ENCODE measurements around the gene C22orf15.

C22orf15 gene

DNA sequence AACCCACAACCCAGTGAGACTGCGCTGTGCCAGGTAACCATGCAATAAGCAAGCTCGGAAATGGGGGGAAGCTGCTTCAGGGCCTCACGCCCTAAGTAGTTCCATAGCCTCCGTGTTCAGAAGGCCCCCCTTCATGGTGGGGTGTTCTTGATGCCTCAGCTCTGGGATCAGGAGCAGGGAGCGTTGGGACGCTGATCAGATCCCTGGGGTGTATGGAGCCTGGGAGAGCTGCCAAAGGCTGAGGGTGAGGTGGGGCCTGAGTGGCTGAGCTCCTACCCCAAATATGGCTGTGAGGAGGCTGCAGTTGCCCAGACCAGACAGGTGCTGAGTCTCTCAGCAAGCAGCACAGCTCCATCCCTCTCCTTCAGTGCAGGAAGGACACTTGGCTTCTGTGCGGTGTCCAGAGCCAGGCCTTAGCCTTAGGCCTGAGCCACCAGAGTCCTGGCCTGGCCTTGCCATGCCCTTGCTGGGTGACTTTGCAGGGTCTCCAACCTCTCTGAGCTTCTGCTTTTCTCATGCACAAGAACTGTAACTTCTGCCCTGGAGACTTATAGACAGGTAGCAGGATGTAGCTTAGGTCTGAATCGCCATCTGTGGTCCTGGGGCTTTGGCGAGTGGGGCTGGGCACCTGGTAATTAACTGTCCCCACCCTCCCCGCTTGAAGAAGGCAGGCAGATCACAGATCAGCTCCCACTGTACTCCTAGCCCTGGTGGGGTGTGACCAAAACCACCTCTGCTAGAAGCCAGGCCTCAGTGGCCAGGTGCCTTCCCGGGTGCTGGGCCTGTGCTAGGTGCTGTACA is 15.2 kb downstream of the C22orf15 start:
- no peak overlapping the region for H3K4me3 ChIP-seq (ENCODE audit: low read depth, low read length)
- in situ Hi-C loops (cut with HindIII; ENCODE audit: low sequenced_read_pairs) = no loop called here
- no peak for DNase-seq (ENCODE audit: low read depth, low spot score)
- TF ChIP-seq, protein P1, sequence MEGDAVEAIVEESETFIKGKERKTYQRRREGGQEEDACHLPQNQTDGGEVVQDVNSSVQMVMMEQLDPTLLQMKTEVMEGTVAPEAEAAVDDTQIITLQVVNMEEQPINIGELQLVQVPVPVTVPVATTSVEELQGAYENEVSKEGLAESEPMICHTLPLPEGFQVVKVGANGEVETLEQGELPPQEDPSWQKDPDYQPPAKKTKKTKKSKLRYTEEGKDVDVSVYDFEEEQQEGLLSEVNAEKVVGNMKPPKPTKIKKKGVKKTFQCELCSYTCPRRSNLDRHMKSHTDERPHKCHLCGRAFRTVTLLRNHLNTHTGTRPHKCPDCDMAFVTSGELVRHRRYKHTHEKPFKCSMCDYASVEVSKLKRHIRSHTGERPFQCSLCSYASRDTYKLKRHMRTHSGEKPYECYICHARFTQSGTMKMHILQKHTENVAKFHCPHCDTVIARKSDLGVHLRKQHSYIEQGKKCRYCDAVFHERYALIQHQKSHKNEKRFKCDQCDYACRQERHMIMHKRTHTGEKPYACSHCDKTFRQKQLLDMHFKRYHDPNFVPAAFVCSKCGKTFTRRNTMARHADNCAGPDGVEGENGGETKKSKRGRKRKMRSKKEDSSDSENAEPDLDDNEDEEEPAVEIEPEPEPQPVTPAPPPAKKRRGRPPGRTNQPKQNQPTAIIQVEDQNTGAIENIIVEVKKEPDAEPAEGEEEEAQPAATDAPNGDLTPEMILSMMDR (IDR thresholded peaks at IDR 0.05; ENCODE audit: low read depth, low read length) = no peak

DNA sequence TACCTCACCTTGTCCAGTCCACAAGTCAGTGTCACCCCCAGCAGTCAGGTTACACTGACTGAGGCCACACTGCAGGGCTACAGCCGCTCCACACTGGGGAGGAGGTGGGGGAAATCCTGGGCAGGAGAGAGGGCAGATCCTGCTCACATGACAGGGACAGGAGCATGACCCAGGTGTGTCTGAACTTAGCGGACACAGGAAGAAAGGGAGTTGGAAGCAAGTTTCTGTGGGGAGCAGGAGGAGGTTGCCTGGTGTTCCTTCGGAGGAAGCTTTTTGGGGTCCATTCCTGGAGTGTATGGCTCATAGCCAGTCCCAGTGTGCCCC is 15.7 kb downstream of the C22orf15 start:
- in situ Hi-C loops (cut with HindIII; ENCODE audit: low sequenced_read_pairs) = no loop called here
- no peak overlapping the region for H3K4me3 ChIP-seq (ENCODE audit: low read depth, low read length)
- TF ChIP-seq, protein P1 (IDR thresholded peaks at IDR 0.05; ENCODE audit: low read depth, low read length) = no peak
- DNase-seq (ENCODE audit: low read depth, low spot score) = no peak

DNA sequence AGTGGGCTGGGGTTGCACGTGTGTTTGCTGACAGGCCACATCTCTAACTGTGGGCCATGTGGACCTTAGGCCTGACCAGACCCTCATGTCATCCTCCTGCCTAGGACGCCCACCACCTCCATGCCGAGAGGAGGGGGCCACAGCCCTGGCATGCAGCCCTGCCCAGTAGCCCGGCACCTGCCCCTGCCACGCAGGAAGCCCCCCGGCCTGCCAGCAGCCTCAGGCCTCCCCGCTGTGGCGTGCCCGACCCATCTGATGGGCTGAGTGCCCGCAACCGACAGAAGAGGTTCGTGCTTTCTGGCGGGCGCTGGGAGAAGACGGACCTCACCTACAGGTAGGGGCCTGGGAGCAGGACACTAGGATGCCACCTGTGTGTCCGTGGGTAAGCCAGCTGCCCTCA is 16.3 kb downstream of the C22orf15 start:
- in situ Hi-C loops (cut with HindIII; ENCODE audit: low sequenced_read_pairs) = no loop called here
- no peak for DNase-seq (ENCODE audit: low read depth, low spot score)
- TF ChIP-seq, protein P1 (IDR thresholded peaks at IDR 0.05; ENCODE audit: low read depth, low read length) = no peak
- H3K4me3 ChIP-seq (ENCODE audit: low read depth, low read length) = no peak overlapping the region

DNA sequence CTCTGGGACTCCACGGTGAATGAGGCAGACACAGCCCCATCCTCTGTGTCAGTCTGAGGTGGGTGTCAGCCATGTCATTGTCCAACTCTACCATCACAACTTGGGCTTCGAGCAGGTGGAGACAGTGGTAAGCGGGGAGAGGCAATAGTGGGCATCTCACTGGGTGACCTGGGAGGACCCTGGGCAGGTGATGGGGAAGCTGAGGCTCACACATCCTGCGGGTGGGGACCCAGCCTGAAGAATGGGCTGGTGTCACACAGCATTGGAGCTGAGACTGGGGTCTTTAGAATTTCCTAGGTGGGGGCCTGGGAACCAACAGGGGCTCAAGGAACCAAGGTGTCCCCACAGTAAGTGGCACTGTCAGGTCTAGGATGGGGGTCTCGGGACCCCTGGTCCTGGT is 16.9 kb downstream of the C22orf15 start:
- DNase-seq (ENCODE audit: low read depth, low spot score) = no peak
- H3K4me3 ChIP-seq (ENCODE audit: low read depth, low read length) = no peak overlapping the region
- TF ChIP-seq, protein P1 (IDR thresholded peaks at IDR 0.05; ENCODE audit: low read depth, low read length) = no peak
- in situ Hi-C loops (cut with HindIII; ENCODE audit: low sequenced_read_pairs) = no loop called here

DNA sequence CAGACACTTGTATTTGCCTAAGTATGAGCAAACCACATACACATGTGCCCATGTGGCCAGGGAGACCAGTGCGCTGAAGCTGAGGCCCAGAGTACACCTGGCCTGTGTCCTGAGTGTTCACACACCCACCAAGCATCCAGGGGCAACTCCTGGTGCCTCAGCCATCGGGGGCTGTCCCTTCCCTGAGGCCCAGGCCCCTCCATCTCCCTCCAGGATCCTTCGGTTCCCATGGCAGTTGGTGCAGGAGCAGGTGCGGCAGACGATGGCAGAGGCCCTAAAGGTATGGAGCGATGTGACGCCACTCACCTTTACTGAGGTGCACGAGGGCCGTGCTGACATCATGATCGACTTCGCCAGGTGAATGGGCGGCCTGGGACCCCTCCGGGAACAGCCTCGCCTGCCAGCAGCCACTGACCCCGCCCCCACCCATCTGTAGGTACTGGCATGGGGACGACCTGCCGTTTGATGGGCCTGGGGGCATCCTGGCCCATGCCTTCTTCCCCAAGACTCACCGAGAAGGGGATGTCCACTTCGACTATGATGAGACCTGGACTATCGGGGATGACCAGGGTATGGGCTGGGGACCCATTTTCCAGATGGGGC is 17.5 kb downstream of the C22orf15 start:
- no peak overlapping the region for H3K4me3 ChIP-seq (ENCODE audit: low read depth, low read length)
- in situ Hi-C loops (cut with HindIII; ENCODE audit: low sequenced_read_pairs) = no loop called here
- TF ChIP-seq, protein P1 (IDR thresholded peaks at IDR 0.05; ENCODE audit: low read depth, low read length) = no peak
- no peak for DNase-seq (ENCODE audit: low read depth, low spot score)

DNA sequence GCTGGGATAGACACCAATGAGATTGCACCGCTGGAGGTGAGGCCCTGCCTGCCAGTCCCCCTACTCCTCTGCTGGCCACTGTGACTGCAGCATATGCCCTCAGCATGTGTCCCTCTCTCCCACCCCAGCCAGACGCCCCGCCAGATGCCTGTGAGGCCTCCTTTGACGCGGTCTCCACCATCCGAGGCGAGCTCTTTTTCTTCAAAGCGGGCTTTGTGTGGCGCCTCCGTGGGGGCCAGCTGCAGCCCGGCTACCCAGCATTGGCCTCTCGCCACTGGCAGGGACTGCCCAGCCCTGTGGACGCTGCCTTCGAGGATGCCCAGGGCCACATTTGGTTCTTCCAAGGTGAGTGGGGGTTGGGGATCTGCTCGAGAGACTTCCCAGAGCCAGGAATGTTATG is 18.3 kb downstream of the C22orf15 start:
- TF ChIP-seq, protein P1 (IDR thresholded peaks at IDR 0.05; ENCODE audit: low read depth, low read length) = no peak
- in situ Hi-C loops (cut with HindIII; ENCODE audit: low sequenced_read_pairs) = no loop called here
- no peak for DNase-seq (ENCODE audit: low read depth, low spot score)
- no peak overlapping the region for H3K4me3 ChIP-seq (ENCODE audit: low read depth, low read length)
